ENCODE results near the gene LEKR1. TPM values are rescaled to one million over a fixed set of nuclear protein-coding genes. Genes with fewer than 3 reads are reported as not detected.
A peak's percentile ranks its signal among the peaks of the same experiment; 100 is the strongest.

Gene LEKR1
- total RNA-seq, 1 experiment from 2014 or later: 0.90 TPM

- no peak for TF ChIP-seq EZH2 (IDR thresholded peaks at IDR 0.05; ENCODE audit: borderline replicate concordance, low read depth, low read length, poor library complexity, severe bottlenecking)
- TF ChIP-seq CTCF (conservative IDR thresholded peaks at IDR 0.05; ENCODE audit: low read depth, low read length): no peak
- H3K4me3 ChIP-seq (ENCODE audit: low read depth, low read length, poor library complexity, severe bottlenecking): peak overlapping the region; percentile 47
- BruUV-seq (replicated peaks): no TSS peak
- H3K4me1 ChIP-seq (ENCODE audit: insufficient read depth, low read length, poor library complexity, severe bottlenecking): peaks cover 46% of the 10 kb centered on the region
- no peaks in the 10 kb centered on the region for H3K27me3 ChIP-seq (replicated peaks; ENCODE audit: insufficient read depth, low read depth, low read length, poor library complexity)
- DNase-seq (ENCODE audit: low spot score): no peak
- no peaks in the 10 kb centered on the region for H3K36me3 ChIP-seq (ENCODE audit: insufficient read depth, low read length, poor library complexity, severe bottlenecking)
- no peaks in the 10 kb centered on the region for H3K9me3 ChIP-seq (ENCODE audit: low read depth, low read length, poor library complexity, severe bottlenecking)
- H3K27ac ChIP-seq (ENCODE audit: low read depth, low read length, poor library complexity, severe bottlenecking): peak overlapping the region; percentile 92
- intact Hi-C loops (cut with micrococcal nuclease; ENCODE audit: unreplicated experiment): loop anchor here (2.0 kb wide), 1 partner anchor 41 kb away; no protein-coding TSS in a partner anchor
- ChIA-PET POLR2A (ENCODE audit: low non-redundant PET) (interaction anchor here (0.6 kb wide), 1 partner anchor 478 kb away, joined by 3 read pairs; no protein-coding TSS in a partner anchor), CTCF (interaction anchor here (0.6 to 2.2 kb wide), 2 partner anchors 48 to 59 kb away, joined by 3 to 14 read pairs; no protein-coding TSS in a partner anchor)
Observed at GRCh38 chr3:157089455-157090221, 263.5 kb downstream of the LEKR1 start.

GRCh38 chr3:157091083-157091833 lies 265.1 kb downstream of the LEKR1 start:
- H3K27ac ChIP-seq (ENCODE audit: low read depth, low read length, poor library complexity, severe bottlenecking): no peak overlapping the region
- H3K9me3 ChIP-seq (ENCODE audit: low read depth, low read length, poor library complexity, severe bottlenecking): no peaks in the 10 kb centered on the region
- DNase-seq (ENCODE audit: low spot score): no peak
- H3K4me1 ChIP-seq (ENCODE audit: insufficient read depth, low read length, poor library complexity, severe bottlenecking): peaks cover 37% of the 10 kb centered on the region
- no peaks in the 10 kb centered on the region for H3K27me3 ChIP-seq (replicated peaks; ENCODE audit: insufficient read depth, low read depth, low read length, poor library complexity)
- TF ChIP-seq CTCF (conservative IDR thresholded peaks at IDR 0.05; ENCODE audit: low read depth, low read length) (no peak), EZH2 (IDR thresholded peaks at IDR 0.05; ENCODE audit: borderline replicate concordance, low read depth, low read length, poor library complexity, severe bottlenecking) (no peak)
- intact Hi-C loops (cut with micrococcal nuclease; ENCODE audit: unreplicated experiment): no loop called here
- ChIA-PET CTCF (no interaction called here), POLR2A (ENCODE audit: low non-redundant PET) (interaction anchor here (0.6 kb wide), 1 partner anchor 190 kb away, joined by 9 read pairs; no protein-coding TSS in a partner anchor)
- no peaks in the 10 kb centered on the region for H3K36me3 ChIP-seq (ENCODE audit: insufficient read depth, low read length, poor library complexity, severe bottlenecking)
- H3K4me3 ChIP-seq (ENCODE audit: low read depth, low read length, poor library complexity, severe bottlenecking): no peak overlapping the region
- no TSS peak for BruUV-seq (replicated peaks)

GRCh38 chr3:157092230-157092629 lies 266.1 kb downstream of the LEKR1 start:
- CTCF ChIA-PET: no interaction called here

More at GRCh38 chr3:157092230-157092629, 266.1 kb downstream of the LEKR1 start:
- no TSS peak for BruUV-seq (replicated peaks)
- Histone ChIP-seq H3K4me3 (ENCODE audit: low read depth, low read length, poor library complexity, severe bottlenecking) (no peak overlapping the region), H3K27ac (ENCODE audit: low read depth, low read length, poor library complexity, severe bottlenecking) (no peak overlapping the region), H3K4me1 (ENCODE audit: insufficient read depth, low read length, poor library complexity, severe bottlenecking) (peaks cover 27% of the 10 kb centered on the region), H3K36me3 (ENCODE audit: insufficient read depth, low read length, poor library complexity, severe bottlenecking) (no peaks in the 10 kb centered on the region), H3K9me3 (ENCODE audit: low read depth, low read length, poor library complexity, severe bottlenecking) (no peaks in the 10 kb centered on the region), H3K27me3 (replicated peaks; ENCODE audit: insufficient read depth, low read depth, low read length, poor library complexity) (no peaks in the 10 kb centered on the region)
- TF ChIP-seq EZH2 (IDR thresholded peaks at IDR 0.05; ENCODE audit: borderline replicate concordance, low read depth, low read length, poor library complexity, severe bottlenecking) (no peak), CTCF (conservative IDR thresholded peaks at IDR 0.05; ENCODE audit: low read depth, low read length) (no peak)
- POLR2A ChIA-PET (ENCODE audit: low non-redundant PET): no interaction called here
- intact Hi-C loops (cut with micrococcal nuclease; ENCODE audit: unreplicated experiment): no loop called here
- no peak for DNase-seq (ENCODE audit: low spot score)

All from A673 (cell line).